Fibroblast of lung (primary cell): ENCODE data around the gene IPO11. TPM values are rescaled to one million over a fixed set of nuclear protein-coding genes. Genes with fewer than 3 reads are reported as not detected.

Experiments
- DNase-seq, 2 donors: peaks; one replicate each; pipeline versions ENCODE4 v3.0.0 to v3.0.0-alpha.2; 2010; ENCODE audit warnings: low read depth in 2 of 2
- H2AFZ ChIP-seq: 2 replicates; pipeline ENCODE4 v1.5.1; 2012; ENCODE audit warnings: low read length, control low read depth, inconsistent platforms
- H3K27ac ChIP-seq: 2 replicates; pipeline ENCODE4 v1.5.1; 2011; ENCODE audit warnings: low read length, control low read depth; ENCODE audit not compliant: insufficient read depth
- H3K27me3 ChIP-seq: 2 replicates; pipeline ENCODE4 v1.5.1; 2011; ENCODE audit warnings: mild to moderate bottlenecking, low read length; ENCODE audit not compliant: control insufficient read depth, insufficient read depth
- H3K36me3 ChIP-seq: 2 replicates; pipeline ENCODE4 v1.5.1; 2011; ENCODE audit warnings: low read length; ENCODE audit not compliant: control insufficient read depth, insufficient read depth
- H3K4me1 ChIP-seq: 2 replicates; pipeline ENCODE4 v1.5.1; 2011; ENCODE audit warnings: low read length; ENCODE audit not compliant: control insufficient read depth, insufficient read depth; ENCODE audit errors: extremely low read depth
- H3K4me2 ChIP-seq: 2 replicates; pipeline ENCODE4 v1.5.1; 2011; ENCODE audit warnings: low read length, control low read depth; ENCODE audit not compliant: insufficient read depth; ENCODE audit errors: extremely low read depth
- H3K4me3 ChIP-seq, 4 experiments: fragments of 200-600 bp in 1 of 4; sonication (generic) in 1 of 4; replicated peaks in 1 of 4; 2 replicates each; pipeline ENCODE4 v1.5.1; 2011 to 2016; ENCODE audit warnings: low read length in 4 of 4, low read depth in 3 of 4, mild to moderate bottlenecking in 3 of 4, control low read depth in 2 of 4, inconsistent platforms in 1 of 4, mixed read lengths in 1 of 4; ENCODE audit not compliant: insufficient read depth in 1 of 4; ENCODE audit errors: control extremely low read depth in 1 of 4
- H3K79me2 ChIP-seq: 2 replicates; pipeline ENCODE4 v1.5.1; 2012; ENCODE audit warnings: mild to moderate bottlenecking, low read length, inconsistent platforms; ENCODE audit not compliant: control insufficient read depth, insufficient read depth
- H3K9ac ChIP-seq: 2 replicates; pipeline ENCODE4 v1.5.1; 2011; ENCODE audit warnings: mild to moderate bottlenecking, low read length, control low read depth; ENCODE audit not compliant: insufficient read depth
- H3K9me3 ChIP-seq: 2 replicates; pipeline ENCODE4 v1.5.1; 2012; ENCODE audit warnings: low read depth, low read length; ENCODE audit not compliant: control insufficient read depth, insufficient read depth
- H4K20me1 ChIP-seq: 2 replicates; pipeline ENCODE4 v1.5.1; 2011; ENCODE audit warnings: low read length; ENCODE audit not compliant: control insufficient read depth, insufficient read depth; ENCODE audit errors: extremely low read depth
- EZH2 ChIP-seq: IDR thresholded peaks from 2 replicates; pipeline ENCODE4 v1.5.1; 2012; ENCODE audit warnings: low read length, control low read depth, mild to moderate bottlenecking; ENCODE audit errors: missing control alignments
- polyA plus RNA-seq, 2 donors: library from polyadenylated mRNA; depleted of rRNA in 1 of 2; stranded (reverse) in 1 of 2; unstranded in 1 of 2; fragments of >200 nt; gene quantifications; 2 replicates each; pipeline ENCODE4 v1.2.1, GENCODE V29; 2011 to 2012; ENCODE audit warnings: missing spikeins in 1 of 2
- total RNA-seq: library from RNA; depleted of rRNA; stranded (reverse); fragments of >200 nt; gene quantifications from 2 replicates; pipeline ENCODE4 v1.2.1, GENCODE V29; 2014
- TF ChIP-seq, protein P1 (sequence below), 2 donors: IDR thresholded peaks in 1 of 2; conservative IDR thresholded peaks in 1 of 2; 1 replicate in 1 of 2; 2 replicates in 1 of 2; pipeline ENCODE4 v1.5.1; 2011 to 2012; ENCODE audit warnings: low read length in 2 of 2, control low read depth in 1 of 2, inconsistent platforms in 1 of 2, low read depth in 1 of 2, mild to moderate bottlenecking in 1 of 2

The IPO11 gene
- total and polyA plus RNA-seq, 2 donors (not counting 1 experiment from before 2014, with no cell fraction given): 19.9 to 28.2 TPM

- no peak overlapping the region for H3K4me2 ChIP-seq
- TF ChIP-seq EZH2: no peak
- TF ChIP-seq, protein P1, sequence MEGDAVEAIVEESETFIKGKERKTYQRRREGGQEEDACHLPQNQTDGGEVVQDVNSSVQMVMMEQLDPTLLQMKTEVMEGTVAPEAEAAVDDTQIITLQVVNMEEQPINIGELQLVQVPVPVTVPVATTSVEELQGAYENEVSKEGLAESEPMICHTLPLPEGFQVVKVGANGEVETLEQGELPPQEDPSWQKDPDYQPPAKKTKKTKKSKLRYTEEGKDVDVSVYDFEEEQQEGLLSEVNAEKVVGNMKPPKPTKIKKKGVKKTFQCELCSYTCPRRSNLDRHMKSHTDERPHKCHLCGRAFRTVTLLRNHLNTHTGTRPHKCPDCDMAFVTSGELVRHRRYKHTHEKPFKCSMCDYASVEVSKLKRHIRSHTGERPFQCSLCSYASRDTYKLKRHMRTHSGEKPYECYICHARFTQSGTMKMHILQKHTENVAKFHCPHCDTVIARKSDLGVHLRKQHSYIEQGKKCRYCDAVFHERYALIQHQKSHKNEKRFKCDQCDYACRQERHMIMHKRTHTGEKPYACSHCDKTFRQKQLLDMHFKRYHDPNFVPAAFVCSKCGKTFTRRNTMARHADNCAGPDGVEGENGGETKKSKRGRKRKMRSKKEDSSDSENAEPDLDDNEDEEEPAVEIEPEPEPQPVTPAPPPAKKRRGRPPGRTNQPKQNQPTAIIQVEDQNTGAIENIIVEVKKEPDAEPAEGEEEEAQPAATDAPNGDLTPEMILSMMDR (conservative IDR thresholded peaks at IDR 0.05 in 1 of 2, IDR thresholded peaks at IDR 0.05 in 1 of 2; ENCODE audit: low read depth in 1 of 2, low read length in 2 of 2): no peak
- no peaks in the 10 kb centered on the region for H3K4me1 ChIP-seq
- H2AFZ ChIP-seq: no peak overlapping the region
- H3K79me2 ChIP-seq: no peaks in the 10 kb centered on the region
- H4K20me1 ChIP-seq: no peaks in the 10 kb centered on the region
- H3K9ac ChIP-seq: no peak overlapping the region
- no peaks in the 10 kb centered on the region for H3K36me3 ChIP-seq
- no peaks in the 10 kb centered on the region for H3K27me3 ChIP-seq
- no peak overlapping the region for H3K4me3 ChIP-seq
- no peak overlapping the region for H3K27ac ChIP-seq
- DNase-seq: no peak
- no peaks in the 10 kb centered on the region for H3K9me3 ChIP-seq
These were observed 231.2 kb downstream of the IPO11 start for GRCh38 chr5:62643556-62644451.

GRCh38 chr5:62645223-62645622 lies 232.7 kb downstream of the IPO11 start:
- Histone ChIP-seq H3K9me3 (no peaks in the 10 kb centered on the region), H3K4me3 (no peak overlapping the region), H3K27ac (no peak overlapping the region), H3K4me1 (no peaks in the 10 kb centered on the region), H2AFZ (no peak overlapping the region), H3K79me2 (no peaks in the 10 kb centered on the region), H3K9ac (no peak overlapping the region), H3K36me3 (no peaks in the 10 kb centered on the region), H3K27me3 (no peaks in the 10 kb centered on the region), H3K4me2 (no peak overlapping the region), H4K20me1 (no peaks in the 10 kb centered on the region)
- TF ChIP-seq EZH2: no peak
- TF ChIP-seq, protein P1 (conservative IDR thresholded peaks at IDR 0.05 in 1 of 2, IDR thresholded peaks at IDR 0.05 in 1 of 2; ENCODE audit: low read depth in 1 of 2, low read length in 2 of 2): no peak
- DNase-seq: no peak

- no peak overlapping the region for H3K27ac ChIP-seq
- no peak overlapping the region for H3K4me3 ChIP-seq
- no peaks in the 10 kb centered on the region for H4K20me1 ChIP-seq
- H3K4me1 ChIP-seq: no peaks in the 10 kb centered on the region
- no peaks in the 10 kb centered on the region for H3K27me3 ChIP-seq
- H3K36me3 ChIP-seq: no peaks in the 10 kb centered on the region
- no peak overlapping the region for H3K4me2 ChIP-seq
- no peak overlapping the region for H3K9ac ChIP-seq
- no peak for DNase-seq
- no peaks in the 10 kb centered on the region for H3K9me3 ChIP-seq
- H3K79me2 ChIP-seq: no peaks in the 10 kb centered on the region
- no peak overlapping the region for H2AFZ ChIP-seq
- no peak for TF ChIP-seq EZH2
- TF ChIP-seq, protein P1 (conservative IDR thresholded peaks at IDR 0.05 in 1 of 2, IDR thresholded peaks at IDR 0.05 in 1 of 2; ENCODE audit: low read depth in 1 of 2, low read length in 2 of 2): no peak
These were observed 234.7 kb downstream of the IPO11 start for GRCh38 chr5:62647241-62647640.
